Activated CD4-positive, alpha-beta T cell treated with anti-CD3 and anti-CD28 coated beads for 36 hours (primary cell): ENCODE data around the gene KIF18B. TPM values are rescaled to one million over a fixed set of nuclear protein-coding genes. Genes with fewer than 3 reads are reported as not detected.

Experiments
- microRNA-seq: library from miRNA; unstranded; fragments of <30 nt; microRNA quantifications from one replicate; pipeline ENCODE4 v1.2.0, GENCODE V29; 2021; ENCODE audit warnings: borderline replicate concordance
- total RNA-seq, 2 experiments: library from RNA; stranded (reverse); gene quantifications; one replicate each; pipeline ENCODE4 v1.2.3, GENCODE V29; 2021

Gene KIF18B
- total RNA-seq, 2 experiments from 2014 or later: 38.9 to 48.7 TPM

Small RNAs within 50 kb of the gene (microRNA-seq; reads per million reads assigned to microRNA genes)
- 2.1 reads per million for gene MIR6783

Other genes with a start within 250 kb of the KIF18B start
- gene DBF4B, start 239.1 kb downstream of the KIF18B start, total RNA-seq: 10 to 100 TPM; 23.5 to 26.4 TPM
- gene ADAM11, start 188.8 kb downstream of the KIF18B start, total RNA-seq: under 1 TPM; 0.19 to 0.55 TPM
- gene GJC1, start 117.5 kb downstream of the KIF18B start, total RNA-seq: 1 to 10 TPM; 3.3 to 3.7 TPM
- not detected for gene HIGD1B, start 99.9 kb downstream of the KIF18B start, total RNA-seq
- 100 to 1,000 TPM; 175 to 203 TPM for gene EFTUD2, start 48.3 kb downstream of the KIF18B start, total RNA-seq
- not detected for gene GFAP, start 32.3 kb downstream of the KIF18B start, total RNA-seq
- under 1 TPM; 0.37 to 0.83 TPM for gene C1QL1, start 20.5 kb upstream of the KIF18B start, total RNA-seq
- 10 to 100 TPM; 34.8 to 36.2 TPM for gene DCAKD, start 103.9 kb upstream of the KIF18B start, total RNA-seq
- gene NMT1, start 113.5 kb upstream of the KIF18B start, total RNA-seq: 100 to 1,000 TPM; 170 to 175 TPM
- gene PLCD3, start 184.7 kb upstream of the KIF18B start, total RNA-seq: 1 to 10 TPM; 2.9 to 3.4 TPM
- 10 to 100 TPM; 12.7 to 13.4 TPM for gene ACBD4, start 187.9 kb upstream of the KIF18B start, total RNA-seq
- 10 to 100 TPM; 27.1 to 27.3 TPM for gene HEXIM1, start 200.7 kb upstream of the KIF18B start, total RNA-seq
- gene HEXIM2, start 214.1 kb upstream of the KIF18B start, total RNA-seq: 1 to 10 TPM; 3.9 to 4.6 TPM